ENCODE measurements around the gene DNMT3A. TPM values are rescaled to one million over a fixed set of nuclear protein-coding genes. Genes with fewer than 3 reads are reported as not detected.

DNMT3A gene
- total RNA-seq, 1 experiment from 2014 or later, result 35.7 TPM

DNA sequence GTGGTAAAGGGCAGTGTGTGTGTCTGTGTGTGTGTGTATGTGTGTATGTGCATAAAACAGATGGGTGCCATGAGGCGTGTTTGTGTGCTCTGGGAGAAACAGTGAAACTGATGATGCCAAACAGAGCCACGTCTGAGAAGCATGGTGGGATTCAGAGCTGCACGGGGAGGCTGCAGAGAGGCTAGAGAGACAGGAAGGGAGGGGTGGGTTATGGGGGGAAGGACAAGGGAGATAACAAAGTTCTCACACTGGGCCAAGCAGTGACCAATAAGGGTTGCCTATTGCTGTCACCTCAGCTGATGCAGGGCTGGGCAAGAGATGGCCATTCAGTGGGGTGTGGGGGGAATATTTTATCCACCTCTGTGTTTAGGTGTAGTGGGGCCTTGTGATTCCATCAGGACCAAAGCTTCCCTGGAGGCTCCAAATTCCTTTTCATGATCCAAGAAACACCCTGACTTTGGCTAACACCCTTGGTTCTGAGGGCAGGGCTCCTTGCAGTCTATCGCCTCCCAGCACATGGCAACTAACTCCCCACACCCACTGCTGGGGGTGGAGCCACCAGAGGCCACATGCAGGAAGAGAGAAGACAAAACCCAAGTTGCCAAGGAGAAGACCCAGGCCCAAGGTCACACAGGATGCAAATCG, 119.1 kb downstream of the DNMT3A start:
- no peaks in the 10 kb centered on the region for H3K9me3 Mint-ChIP-seq (ENCODE audit: low read depth, unreplicated experiment)
- BruUV-seq (replicated peaks), result no TSS peak
- no peak overlapping the region for H3K27ac Mint-ChIP-seq (ENCODE audit: unreplicated experiment)
- H3K36me3 Mint-ChIP-seq (ENCODE audit: insufficient read depth, unreplicated experiment), result no peaks in the 10 kb centered on the region
- no peak for DNase-seq
- no peaks in the 10 kb centered on the region for H3K27me3 Mint-ChIP-seq (ENCODE audit: unreplicated experiment)
- CTCF ChIA-PET, result no interaction called here
- intact Hi-C loops (cut with micrococcal nuclease; ENCODE audit: unreplicated experiment), result no loop called here
- TF ChIP-seq, protein P1, sequence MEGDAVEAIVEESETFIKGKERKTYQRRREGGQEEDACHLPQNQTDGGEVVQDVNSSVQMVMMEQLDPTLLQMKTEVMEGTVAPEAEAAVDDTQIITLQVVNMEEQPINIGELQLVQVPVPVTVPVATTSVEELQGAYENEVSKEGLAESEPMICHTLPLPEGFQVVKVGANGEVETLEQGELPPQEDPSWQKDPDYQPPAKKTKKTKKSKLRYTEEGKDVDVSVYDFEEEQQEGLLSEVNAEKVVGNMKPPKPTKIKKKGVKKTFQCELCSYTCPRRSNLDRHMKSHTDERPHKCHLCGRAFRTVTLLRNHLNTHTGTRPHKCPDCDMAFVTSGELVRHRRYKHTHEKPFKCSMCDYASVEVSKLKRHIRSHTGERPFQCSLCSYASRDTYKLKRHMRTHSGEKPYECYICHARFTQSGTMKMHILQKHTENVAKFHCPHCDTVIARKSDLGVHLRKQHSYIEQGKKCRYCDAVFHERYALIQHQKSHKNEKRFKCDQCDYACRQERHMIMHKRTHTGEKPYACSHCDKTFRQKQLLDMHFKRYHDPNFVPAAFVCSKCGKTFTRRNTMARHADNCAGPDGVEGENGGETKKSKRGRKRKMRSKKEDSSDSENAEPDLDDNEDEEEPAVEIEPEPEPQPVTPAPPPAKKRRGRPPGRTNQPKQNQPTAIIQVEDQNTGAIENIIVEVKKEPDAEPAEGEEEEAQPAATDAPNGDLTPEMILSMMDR (IDR thresholded peaks at IDR 0.05; ENCODE audit: unreplicated experiment), result no peak
- H3K4me1 Mint-ChIP-seq (ENCODE audit: low read depth, unreplicated experiment), result no peaks in the 10 kb centered on the region
- H3K4me3 Mint-ChIP-seq (ENCODE audit: low read depth, unreplicated experiment), result no peak overlapping the region

DNA sequence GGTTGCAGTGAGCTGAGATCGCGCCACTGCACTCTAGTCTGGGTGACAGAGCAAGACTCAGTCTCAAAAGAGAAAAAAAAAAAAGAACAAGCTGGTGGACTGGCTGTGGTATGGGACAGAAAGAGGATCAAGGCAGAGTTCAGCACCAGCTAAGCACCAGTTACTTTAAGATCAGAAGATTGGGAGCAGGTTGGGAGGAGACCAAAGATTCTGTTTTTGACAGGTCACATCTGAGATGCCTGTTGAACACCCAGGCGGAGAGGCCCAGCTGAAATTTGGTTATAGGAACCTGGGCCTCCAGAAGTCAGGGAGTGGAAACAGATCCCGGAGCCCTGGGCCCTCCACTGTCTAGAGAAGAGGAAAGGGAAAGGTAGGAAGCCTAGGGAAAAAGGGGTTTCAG, 120.1 kb downstream of the DNMT3A start:
- H3K27me3 Mint-ChIP-seq (ENCODE audit: unreplicated experiment), result no peaks in the 10 kb centered on the region
- H3K4me3 Mint-ChIP-seq (ENCODE audit: low read depth, unreplicated experiment), result no peak overlapping the region
- no peak for DNase-seq
- no peaks in the 10 kb centered on the region for H3K36me3 Mint-ChIP-seq (ENCODE audit: insufficient read depth, unreplicated experiment)
- TF ChIP-seq, protein P1 (IDR thresholded peaks at IDR 0.05; ENCODE audit: unreplicated experiment), result no peak
- no peaks in the 10 kb centered on the region for H3K9me3 Mint-ChIP-seq (ENCODE audit: low read depth, unreplicated experiment)
- H3K4me1 Mint-ChIP-seq (ENCODE audit: low read depth, unreplicated experiment), result no peaks in the 10 kb centered on the region
- H3K27ac Mint-ChIP-seq (ENCODE audit: unreplicated experiment), result no peak overlapping the region
- intact Hi-C loops (cut with micrococcal nuclease; ENCODE audit: unreplicated experiment), result no loop called here
- BruUV-seq (replicated peaks), result no TSS peak
- CTCF ChIA-PET, result no interaction called here

DNA sequence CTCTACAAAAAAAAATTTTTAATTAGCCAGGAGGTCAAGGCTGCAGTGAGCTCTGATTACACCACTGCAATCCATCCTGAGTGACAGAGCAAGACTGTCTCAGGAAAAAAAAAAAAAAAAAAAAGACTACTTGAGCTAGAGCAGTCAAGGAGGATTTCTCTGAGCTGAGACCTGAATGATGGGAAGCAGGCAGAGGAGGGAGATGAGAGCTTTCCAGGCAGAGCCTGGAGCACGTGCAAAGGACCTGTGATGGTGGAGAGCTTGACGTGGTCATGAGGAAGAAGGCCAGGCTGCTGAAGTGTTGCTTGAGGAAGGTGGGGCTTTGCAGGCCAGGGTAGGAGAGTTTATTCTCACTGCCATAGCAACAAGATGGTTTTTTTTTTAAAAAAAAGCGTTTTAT, 121.4 kb downstream of the DNMT3A start:
- DNase-seq, result no peak
- TF ChIP-seq, protein P1 (IDR thresholded peaks at IDR 0.05; ENCODE audit: unreplicated experiment), result no peak
- no peaks in the 10 kb centered on the region for H3K36me3 Mint-ChIP-seq (ENCODE audit: insufficient read depth, unreplicated experiment)
- no peaks in the 10 kb centered on the region for H3K9me3 Mint-ChIP-seq (ENCODE audit: low read depth, unreplicated experiment)
- no peaks in the 10 kb centered on the region for H3K27me3 Mint-ChIP-seq (ENCODE audit: unreplicated experiment)
- CTCF ChIA-PET, result interaction anchor here (0.6 to 0.7 kb wide), 3 partner anchors 129 to 1386 kb away, joined by 3 to 7 read pairs (median 3); no protein-coding TSS in a partner anchor
- no peak overlapping the region for H3K27ac Mint-ChIP-seq (ENCODE audit: unreplicated experiment)
- intact Hi-C loops (cut with micrococcal nuclease; ENCODE audit: unreplicated experiment), result no loop called here
- no peaks in the 10 kb centered on the region for H3K4me1 Mint-ChIP-seq (ENCODE audit: low read depth, unreplicated experiment)
- no TSS peak for BruUV-seq (replicated peaks)
- H3K4me3 Mint-ChIP-seq (ENCODE audit: low read depth, unreplicated experiment), result no peak overlapping the region

DNA sequence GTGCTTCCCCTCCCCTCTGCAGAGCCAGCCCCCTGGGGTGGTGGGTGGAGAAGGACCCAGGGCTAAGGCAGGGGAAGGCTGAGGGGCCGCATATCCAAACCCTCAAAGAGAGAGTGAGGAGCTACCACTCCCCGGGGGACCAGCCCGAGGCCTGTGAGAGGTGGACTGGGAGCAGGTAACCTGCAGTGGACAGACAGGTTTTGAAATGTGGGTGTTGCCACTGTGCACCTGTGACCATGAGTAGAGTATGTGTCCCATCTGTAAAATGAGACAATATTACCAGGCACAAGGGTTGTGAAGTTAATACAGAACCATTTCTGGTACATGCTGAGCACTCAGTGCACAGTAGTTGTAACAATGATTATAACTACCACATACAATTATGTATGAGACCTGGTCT, 122.1 kb downstream of the DNMT3A start:
- no peaks in the 10 kb centered on the region for H3K9me3 Mint-ChIP-seq (ENCODE audit: low read depth, unreplicated experiment)
- DNase-seq, result peak; percentile 24
- H3K4me3 Mint-ChIP-seq (ENCODE audit: low read depth, unreplicated experiment), result no peak overlapping the region
- CTCF ChIA-PET, result interaction anchor here (0.7 kb wide), 1 partner anchor 129 kb away, joined by 3 read pairs; no protein-coding TSS in a partner anchor
- TF ChIP-seq, protein P1 (IDR thresholded peaks at IDR 0.05; ENCODE audit: unreplicated experiment), result no peak
- H3K27ac Mint-ChIP-seq (ENCODE audit: unreplicated experiment), result no peak overlapping the region
- BruUV-seq (replicated peaks), result no TSS peak
- H3K36me3 Mint-ChIP-seq (ENCODE audit: insufficient read depth, unreplicated experiment), result no peaks in the 10 kb centered on the region
- H3K4me1 Mint-ChIP-seq (ENCODE audit: low read depth, unreplicated experiment), result no peaks in the 10 kb centered on the region
- H3K27me3 Mint-ChIP-seq (ENCODE audit: unreplicated experiment), result no peaks in the 10 kb centered on the region
- intact Hi-C loops (cut with micrococcal nuclease; ENCODE audit: unreplicated experiment), result no loop called here

Measured in Calu3 (cell line).